ENCODE measurements around the gene ABLIM2.
"Not testable (repeated sequence)": the region's sequence is repeated elsewhere in the genome, so short reads cannot be mapped to it uniquely, and the experiment has no call there.

The ABLIM2 gene

DNA sequence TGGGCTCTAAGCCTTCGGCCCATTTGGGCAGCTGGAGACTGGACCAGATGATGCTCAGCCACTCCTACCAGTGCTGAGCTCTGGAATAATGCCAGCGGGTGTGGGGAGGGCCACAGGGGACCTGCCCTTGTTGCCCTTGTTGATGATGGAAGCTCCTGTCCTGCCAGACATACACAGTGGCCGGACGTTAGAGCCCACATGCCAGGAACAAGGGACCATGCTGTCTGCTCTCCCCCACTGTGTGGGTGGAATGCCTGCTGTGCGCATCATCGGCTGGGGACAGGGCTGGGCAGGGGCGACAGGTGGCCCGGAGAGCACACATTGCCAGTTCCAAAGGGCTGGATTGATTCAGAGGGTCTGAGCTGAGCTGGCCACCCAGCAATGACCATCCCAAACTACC is 2.0 kb downstream of the ABLIM2 start:
- no peak for DNase-seq (ENCODE audit: low spot score)

GRCh38 chr4:8155660-8156421 is 2.8 kb downstream of the ABLIM2 start:
- DNase-seq (ENCODE audit: low spot score): no peak

DNA sequence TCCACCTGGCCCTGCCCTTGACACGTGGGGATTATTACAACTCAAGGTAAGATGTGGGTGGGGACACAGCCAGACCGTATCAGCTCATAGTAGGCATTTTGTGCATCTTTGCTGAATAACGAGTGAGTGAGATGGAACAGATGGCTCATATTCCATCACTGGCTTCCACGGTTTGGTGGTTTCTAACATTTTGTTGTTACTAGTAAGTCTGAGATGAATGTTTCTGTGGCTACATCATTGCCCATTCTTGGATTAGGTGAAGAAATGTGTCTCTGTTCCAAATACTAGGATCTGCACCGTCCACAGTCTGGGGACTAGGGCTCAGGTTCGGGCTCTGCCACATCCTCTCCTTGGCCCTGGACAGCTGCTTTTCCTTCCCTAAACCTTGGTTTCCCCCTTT is 3.6 kb downstream of the ABLIM2 start:
- no peak for DNase-seq (ENCODE audit: low spot score)

GRCh38 chr4:8153441-8153840 is 5.2 kb downstream of the ABLIM2 start:
- DNase-seq (ENCODE audit: low spot score): no peak

DNA sequence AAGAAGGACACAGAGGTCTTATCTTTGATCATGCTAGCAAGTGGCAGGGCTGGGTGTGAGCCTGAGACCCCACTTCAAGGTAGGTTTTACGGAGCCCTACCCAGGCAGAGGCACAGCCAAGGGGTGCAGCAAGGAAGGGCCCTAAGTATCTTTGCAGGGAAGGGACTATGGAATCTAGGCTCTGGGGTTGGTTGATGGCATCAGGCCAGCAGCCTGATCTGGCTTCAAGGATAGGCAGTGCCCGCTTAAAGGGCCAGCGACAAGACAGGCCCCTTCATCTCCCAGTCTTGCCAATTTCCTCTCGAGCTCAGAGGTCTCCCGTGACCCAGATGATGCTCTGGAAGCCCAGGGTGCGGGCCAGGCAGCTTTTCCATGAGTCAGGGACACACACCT is 5.8 kb downstream of the ABLIM2 start:
- DNase-seq (ENCODE audit: low spot score): no peak

GRCh38 chr4:8152090-8152864 is 6.3 kb downstream of the ABLIM2 start:
- DNase-seq (ENCODE audit: low spot score): no peak

GRCh38 chr4:8151165-8151650 is 7.4 kb downstream of the ABLIM2 start:
- no peak for DNase-seq (ENCODE audit: low spot score)

DNA sequence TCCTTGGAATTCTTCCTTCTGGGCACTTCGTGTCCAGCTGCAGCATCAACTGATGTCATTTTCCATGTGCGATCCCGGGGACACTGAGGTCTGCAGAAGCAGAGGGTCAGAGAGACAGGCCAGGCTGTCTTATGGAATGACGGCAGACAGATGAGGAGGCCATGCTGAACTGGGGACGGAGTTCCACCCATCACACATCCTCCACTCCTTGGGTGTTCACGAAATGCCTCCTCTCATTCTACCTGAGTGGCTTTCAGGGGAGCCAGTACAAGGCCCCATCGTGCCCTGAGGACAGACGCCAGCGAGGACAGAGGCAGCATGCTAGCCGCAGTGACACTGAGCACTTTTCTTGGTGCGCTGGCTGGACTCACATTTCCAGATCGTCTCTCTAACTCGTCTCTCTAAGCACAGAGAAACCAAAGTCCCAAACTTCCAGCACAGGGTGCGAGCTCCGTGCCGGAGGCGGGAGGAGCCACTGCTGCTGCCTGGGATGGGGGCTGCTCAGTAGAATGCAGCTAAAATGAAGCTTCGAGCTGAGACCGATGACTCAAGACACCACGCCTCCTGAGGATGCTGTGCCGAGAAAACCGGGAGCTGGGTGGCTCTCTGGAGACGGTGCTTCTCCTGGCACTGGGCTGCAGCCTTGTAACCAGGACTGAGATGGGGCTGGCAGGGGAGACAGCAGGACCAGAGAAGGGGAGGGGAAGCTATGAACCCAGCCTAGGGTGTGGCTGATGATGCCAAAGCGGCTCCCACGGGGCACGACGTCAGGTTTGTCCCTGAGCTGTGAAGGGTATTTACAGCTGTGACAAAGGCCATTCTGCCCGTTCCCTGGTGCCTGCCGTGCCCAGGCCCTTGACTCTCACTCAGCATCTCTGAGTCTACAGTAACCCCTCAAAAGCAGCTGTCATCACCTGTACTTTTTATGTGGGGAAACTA is 8.2 kb downstream of the ABLIM2 start:
- no peak for DNase-seq (ENCODE audit: low spot score)

- no peak for DNase-seq (ENCODE audit: low spot score)
Measured at GRCh38 chr4:8149664-8150063, 8.9 kb downstream of the ABLIM2 start.

DNA sequence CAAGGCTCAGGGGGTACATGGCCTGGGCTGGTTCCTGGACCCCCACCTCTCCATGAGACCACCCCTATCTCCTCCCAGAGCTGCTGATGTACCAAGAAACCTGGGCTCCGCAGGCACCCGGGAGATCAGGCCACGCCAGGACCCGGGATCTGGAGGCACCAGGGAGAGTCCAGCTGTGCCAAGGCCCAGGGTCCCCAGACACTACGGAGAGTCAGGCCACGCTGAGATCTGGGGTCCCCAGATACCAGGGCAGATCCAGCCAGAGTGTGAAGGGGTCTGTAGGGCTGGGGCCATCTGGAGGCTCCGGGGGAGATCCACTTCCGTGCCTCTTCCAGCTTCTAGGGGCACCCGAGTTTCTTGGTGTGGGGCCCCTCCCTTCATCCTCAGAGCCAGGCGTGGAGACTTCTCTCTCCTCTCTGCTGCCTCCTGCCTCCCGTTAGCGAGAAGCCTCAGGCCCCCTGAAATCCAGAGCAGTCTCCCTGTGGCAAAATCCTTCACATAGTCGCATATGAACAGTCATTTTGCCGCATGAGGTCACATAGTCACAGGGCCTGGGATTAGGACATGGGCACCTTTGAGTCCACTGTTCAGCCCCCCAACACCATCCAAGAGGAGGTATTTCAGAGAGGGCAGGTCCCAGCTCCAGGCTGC is 9.7 kb downstream of the ABLIM2 start:
- no peak for DNase-seq (ENCODE audit: low spot score)

- DNase-seq (ENCODE audit: low spot score): no peak
Measured at GRCh38 chr4:8148159-8148558, 10.5 kb downstream of the ABLIM2 start.

DNA sequence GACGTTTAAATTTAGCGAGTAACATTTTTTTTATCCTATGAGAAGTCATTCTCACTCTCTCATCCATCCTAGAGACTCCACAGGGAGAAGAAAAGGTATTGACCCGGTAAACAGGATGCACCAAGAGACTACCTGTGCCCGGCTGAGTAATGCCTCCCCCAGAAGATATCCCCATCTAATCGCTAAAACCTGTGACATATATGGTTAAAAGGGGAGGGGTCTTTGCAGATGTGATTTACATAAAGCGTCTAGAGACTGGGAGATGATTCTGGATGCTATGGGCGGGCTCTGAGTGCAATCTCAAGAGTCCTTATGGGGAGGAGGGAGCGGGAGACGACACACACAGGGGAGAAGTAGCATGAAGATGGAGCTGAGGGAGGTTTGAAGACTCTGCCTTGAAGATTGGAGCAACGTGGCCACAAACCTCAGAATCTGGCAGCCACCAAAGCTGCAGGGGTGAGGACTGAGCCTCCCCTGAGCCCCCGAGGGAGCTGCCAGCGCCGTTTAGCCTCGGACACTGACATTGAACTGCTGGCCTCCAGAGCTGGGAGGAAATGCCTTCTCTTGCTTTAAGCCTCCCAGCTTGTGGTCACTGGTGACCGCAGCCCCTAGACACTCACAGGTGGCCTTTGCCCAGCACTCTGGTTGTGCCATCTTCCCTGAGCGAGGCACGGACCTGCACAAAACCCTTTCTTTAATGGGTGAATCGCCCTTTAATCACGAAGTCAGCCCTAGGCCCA is 11.2 kb downstream of the ABLIM2 start:
- DNase-seq (ENCODE audit: low spot score): no peak

- no peak for DNase-seq (ENCODE audit: low spot score)
Measured at GRCh38 chr4:8146157-8146556, 12.5 kb downstream of the ABLIM2 start.

GRCh38 chr4:8144359-8144758 is 14.3 kb downstream of the ABLIM2 start:
- DNase-seq (ENCODE audit: low spot score): peak; percentile 33

DNA sequence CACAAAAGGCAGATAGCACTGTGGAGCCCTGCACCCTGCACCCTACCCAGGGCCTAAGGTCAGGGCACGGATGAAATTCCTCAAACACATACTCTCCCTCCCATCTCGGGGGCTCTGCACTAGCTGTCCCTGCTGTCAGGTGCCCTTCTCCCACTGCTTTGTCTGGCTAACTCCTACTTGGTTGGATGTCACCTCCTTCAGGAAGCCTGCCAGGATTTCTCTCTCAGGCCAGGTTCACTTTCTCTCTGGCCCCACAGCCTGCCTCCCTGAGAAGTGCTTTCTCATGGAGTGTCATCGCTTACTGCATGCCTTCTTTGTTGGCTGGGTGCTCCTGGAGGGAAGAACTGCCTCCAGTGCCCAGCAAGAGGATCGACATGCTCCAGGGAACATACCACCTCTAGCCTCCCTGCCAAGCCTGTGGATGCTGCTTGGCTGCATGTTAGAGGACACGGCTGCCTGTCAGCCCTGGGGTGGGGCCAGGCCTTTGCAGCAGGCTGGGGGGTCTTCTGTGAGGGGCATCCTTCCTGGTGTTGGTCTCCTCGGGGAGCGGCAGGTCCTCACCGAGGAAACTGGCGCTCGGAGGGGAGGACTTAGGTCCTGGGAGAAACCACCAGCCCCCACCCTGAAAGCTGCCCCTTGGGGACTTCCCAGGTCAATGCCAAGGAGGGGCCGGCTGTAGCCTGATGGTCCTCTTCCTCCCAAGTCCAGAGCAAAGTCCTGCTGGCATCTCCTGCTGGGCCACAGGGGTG is 15.0 kb downstream of the ABLIM2 start:
- no peak for DNase-seq (ENCODE audit: low spot score)

- no peak for DNase-seq (ENCODE audit: low spot score)
Measured at GRCh38 chr4:8142556-8142955, 16.1 kb downstream of the ABLIM2 start.

DNA sequence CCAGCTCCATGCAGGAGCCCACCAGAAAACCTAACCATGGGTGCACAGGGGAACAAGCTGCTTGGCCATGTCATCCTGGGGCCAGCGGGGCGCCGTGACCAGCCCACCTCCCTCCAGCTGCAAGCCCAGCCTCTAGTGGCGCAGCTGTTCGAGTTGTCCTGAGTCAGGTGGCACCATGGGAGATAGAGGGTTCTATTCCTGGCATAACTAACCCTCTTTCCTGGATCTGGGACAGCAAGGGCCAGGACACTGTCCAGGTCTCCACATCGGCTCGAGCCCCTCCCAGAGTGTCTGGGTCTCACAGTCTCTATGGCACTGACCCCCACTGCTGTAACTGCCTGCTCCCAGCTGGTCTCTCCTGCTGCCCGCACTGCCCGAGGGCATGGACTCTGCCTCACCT is 16.7 kb downstream of the ABLIM2 start:
- no peak for DNase-seq (ENCODE audit: low spot score)

DNA sequence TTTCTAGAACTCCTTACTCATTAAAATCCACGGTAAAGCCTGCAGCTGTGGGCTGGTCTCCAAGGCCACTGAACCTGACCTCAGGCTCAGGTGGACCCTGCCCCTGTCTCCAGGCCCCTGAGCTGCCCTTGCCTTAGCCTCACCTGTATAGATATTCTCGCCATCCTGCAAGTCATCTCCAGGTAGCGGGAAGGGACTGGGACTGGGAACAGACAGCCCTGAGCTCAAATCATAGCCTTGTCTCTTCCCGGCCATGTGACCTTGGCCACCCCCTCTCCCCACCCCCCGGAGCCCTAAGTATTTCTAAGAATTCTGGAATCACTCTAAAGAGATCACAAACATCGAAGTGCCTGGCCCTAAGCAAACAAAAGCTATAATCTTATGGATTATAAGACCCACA is 17.7 kb downstream of the ABLIM2 start:
- DNase-seq (ENCODE audit: low spot score): no peak

DNA sequence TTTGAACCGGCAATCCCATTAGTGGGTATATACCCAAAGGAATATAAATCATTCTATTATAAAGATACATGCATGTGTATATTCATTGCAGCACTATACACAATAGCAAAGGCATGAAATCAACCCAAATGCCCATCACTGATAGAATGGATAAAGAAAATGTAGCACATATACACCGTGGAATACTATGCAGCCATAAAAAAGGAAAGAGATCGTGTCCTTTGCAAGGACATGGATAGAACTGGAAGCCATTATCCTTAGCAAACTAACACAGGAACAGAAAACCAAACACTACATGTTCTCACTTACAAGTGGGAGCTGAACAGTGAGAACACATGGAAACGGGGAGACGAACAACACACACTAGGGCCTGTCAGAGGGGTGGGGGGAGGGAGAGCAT is 18.9 kb downstream of the ABLIM2 start:
- DNase-seq (ENCODE audit: low spot score): not testable (repeated sequence)

GRCh38 chr4:8136972-8137710 is 21.5 kb downstream of the ABLIM2 start:
- no peak for DNase-seq (ENCODE audit: low spot score)
